HL-60/S4 treated with phorbol 12-myristate 13-acetate at 8.2 ng/mL for 4 days and 3 days (cell line): ENCODE measurements around the gene ERAP2.
"Not testable (repeated sequence)": the region's sequence is repeated elsewhere in the genome, so short reads cannot be mapped to it uniquely, and the experiment has no call there.

Source experiments
- in situ Hi-C: fragments of 300-500 bp; cut with MboI; formaldehyde crosslinking; loops from 2 replicates; pipeline ENCODE4 v1.15.0; 2022; ENCODE audit warnings: low sequenced_read_pairs

The ERAP2 gene, protein sequence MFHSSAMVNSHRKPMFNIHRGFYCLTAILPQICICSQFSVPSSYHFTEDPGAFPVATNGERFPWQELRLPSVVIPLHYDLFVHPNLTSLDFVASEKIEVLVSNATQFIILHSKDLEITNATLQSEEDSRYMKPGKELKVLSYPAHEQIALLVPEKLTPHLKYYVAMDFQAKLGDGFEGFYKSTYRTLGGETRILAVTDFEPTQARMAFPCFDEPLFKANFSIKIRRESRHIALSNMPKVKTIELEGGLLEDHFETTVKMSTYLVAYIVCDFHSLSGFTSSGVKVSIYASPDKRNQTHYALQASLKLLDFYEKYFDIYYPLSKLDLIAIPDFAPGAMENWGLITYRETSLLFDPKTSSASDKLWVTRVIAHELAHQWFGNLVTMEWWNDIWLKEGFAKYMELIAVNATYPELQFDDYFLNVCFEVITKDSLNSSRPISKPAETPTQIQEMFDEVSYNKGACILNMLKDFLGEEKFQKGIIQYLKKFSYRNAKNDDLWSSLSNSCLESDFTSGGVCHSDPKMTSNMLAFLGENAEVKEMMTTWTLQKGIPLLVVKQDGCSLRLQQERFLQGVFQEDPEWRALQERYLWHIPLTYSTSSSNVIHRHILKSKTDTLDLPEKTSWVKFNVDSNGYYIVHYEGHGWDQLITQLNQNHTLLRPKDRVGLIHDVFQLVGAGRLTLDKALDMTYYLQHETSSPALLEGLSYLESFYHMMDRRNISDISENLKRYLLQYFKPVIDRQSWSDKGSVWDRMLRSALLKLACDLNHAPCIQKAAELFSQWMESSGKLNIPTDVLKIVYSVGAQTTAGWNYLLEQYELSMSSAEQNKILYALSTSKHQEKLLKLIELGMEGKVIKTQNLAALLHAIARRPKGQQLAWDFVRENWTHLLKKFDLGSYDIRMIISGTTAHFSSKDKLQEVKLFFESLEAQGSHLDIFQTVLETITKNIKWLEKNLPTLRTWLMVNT

GRCh38 chr5:96876292-96876850, at the start of gene ERAP2:
Gene ERAP2, plus strand, starts transcription at chr5:96876500. Its CDS starts 3,186 bp downstream, at chr5:96879686.
- in situ Hi-C loops: no loop called here

DNA sequence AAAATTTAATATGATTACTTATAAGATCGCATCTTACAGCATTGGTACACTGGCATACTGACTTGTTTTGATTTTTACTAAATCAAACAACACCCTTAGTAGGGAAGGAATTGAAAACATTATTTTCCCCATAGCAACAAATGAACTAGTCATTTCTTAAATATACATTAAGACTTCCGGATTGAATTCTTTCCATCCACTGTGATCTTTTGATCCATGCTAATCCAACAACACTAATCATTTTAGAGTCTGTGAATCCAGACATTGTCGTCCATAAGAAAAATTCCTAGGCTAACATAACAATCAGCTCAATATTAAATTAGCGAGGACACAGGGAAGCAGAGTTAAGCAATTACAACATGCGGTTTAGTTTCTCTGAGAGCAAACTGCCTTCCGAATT, 47.0 kb upstream of the ERAP2 start:
- in situ Hi-C loops: no loop called here

DNA sequence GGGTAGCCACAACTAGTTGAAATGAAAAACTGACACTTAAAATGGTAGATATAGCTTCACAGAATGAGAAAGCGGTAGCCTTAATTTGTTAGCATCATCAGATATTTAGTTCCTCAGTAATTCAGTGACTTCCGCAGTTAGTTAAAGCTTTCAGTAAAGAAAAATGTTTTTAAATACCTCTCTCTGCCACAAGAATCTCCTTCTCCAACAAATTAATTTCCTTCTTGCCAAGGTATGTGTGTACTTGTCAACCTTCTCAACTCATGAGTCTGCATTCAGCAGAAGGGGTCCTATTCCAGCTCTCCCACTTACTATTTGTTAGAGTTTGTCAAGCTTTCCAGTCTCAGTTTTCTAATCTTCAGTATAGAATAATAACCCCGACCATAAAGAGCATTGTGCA, 42.3 kb upstream of the ERAP2 start:
- in situ Hi-C loops: no loop called here

GRCh38 chr5:96835791-96836191, 40.5 kb upstream of the ERAP2 start:
- in situ Hi-C loops: no loop called here

DNA sequence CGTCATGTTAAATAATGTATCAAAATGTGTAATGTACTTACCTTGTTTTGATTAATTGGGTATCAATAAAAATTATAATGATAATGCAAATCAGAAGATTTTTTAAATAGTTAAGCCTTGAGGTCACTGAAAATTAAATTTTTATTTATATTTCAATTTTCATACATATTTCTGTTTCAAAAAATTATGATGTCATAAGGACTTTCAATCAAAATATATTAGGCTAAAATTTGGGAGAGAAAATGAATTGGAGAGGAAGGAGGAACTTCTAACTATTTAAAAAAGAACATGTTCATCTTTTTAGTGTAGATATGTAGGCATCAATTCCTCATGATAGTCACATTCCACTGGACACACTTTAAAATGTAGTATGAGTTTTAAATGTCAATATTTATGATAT, 39.5 kb upstream of the ERAP2 start:
- in situ Hi-C loops: no loop called here

- in situ Hi-C loops: no loop called here
Measured at GRCh38 chr5:96837303-96837702, 39.0 kb upstream of the ERAP2 start.

DNA sequence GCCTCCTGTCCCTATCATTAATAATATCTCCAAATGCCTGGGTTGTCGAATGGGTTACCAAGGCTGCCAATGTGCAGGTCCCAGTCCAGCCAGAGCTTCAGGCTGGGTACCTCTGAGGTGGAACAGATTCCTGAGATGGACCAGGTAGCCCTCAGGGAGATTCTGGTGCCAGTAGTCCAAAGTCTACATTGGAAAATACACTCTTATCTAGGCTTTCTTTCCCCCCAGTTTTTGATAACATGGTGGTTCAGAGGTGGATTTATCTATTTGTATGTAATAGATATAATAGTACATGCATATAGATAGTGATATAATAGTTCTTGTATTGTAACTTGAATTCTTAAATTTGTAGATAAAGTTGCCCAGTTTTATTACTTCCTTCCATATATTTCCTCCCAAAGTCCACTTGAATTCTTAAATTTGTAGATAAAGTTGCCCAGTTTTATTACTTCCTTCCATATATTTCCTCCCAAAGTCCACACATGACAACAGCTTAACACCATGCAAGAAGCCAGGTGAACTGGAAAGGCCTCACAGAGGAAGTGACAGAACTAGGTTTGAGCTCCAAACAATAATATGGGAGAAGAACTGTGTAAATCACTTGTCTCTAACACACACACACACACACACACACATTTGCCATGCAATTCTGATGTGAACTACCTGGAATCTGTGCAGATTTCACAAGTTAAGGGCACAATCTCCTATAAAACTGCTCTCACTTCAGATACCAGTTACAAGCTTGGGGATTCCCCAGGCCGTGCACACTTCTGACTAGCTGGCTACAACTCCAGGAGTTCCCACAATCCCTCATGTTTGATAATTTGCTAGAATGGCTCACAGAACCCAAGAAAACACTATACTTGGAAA, 37.9 kb upstream of the ERAP2 start:
- in situ Hi-C loops: no loop called here

DNA sequence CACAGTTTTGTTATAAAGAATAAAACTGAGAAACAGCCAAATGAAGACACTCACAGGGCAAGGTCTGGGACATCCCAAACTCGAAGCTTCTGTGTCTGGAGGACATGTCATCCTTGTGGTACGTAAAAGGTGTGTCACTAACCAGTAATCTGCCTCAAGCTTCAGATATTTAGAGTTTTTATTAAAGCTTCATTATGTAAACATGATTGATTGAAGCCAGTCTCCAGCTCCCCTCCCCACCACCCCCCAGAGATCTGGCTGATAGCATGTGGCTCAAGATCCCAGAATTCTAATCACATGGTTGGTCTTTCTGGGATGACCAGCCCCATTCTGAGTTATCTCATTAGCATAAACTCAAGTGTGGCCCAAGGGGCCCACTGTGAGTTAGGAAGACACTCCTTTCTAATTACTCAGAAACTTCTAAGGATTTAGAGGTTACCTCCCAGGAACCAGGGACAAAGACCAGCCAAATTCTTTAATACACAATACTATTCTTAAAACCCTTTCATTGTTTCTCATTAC, 37.2 kb upstream of the ERAP2 start:
- in situ Hi-C loops: no loop called here

- in situ Hi-C loops: not testable (repeated sequence)
Measured at GRCh38 chr5:96841931-96842330, 34.4 kb upstream of the ERAP2 start.

- in situ Hi-C loops: no loop called here
Measured at GRCh38 chr5:96843140-96843539, 33.2 kb upstream of the ERAP2 start.

- in situ Hi-C loops: no loop called here
Measured at GRCh38 chr5:96844481-96844990, 31.8 kb upstream of the ERAP2 start.

DNA sequence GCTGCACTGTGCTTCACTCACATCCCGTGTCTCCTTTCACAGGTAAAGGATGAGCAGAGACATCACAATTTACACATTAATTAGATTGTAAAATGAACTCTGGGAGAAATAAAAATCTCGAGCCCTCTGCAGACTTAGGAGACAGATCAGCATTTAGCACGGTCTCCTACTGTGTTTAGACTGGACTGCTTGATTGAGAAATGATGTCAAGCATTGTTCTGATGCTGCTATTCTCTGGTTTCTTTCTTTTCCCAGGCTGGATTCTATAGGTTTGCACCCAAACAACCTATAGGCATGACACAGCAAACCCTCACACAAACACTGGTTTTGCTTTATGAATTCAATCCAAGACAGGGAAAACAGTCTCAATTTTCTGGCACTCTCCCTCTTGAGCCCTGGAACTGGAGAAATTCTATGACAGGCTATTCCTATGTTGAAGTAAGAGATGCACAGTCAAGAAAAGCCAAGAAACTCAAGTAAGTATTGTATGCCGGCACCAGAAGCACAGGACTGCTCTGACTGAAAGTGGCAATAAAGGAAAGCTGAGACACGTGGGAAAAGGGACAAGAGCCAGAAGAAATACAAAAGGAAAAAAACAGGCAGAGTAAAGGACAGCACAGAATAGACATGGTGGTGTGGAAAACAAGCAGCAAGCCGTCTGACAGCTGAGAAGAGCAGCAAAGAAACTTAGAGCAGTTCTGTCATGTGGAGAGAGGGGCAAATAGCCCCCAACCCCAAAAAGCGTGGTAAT, 24.8 kb upstream of the ERAP2 start:
- in situ Hi-C loops: no loop called here

GRCh38 chr5:96852759-96853158, 23.5 kb upstream of the ERAP2 start:
- in situ Hi-C loops: no loop called here

- in situ Hi-C loops: no loop called here
Measured at GRCh38 chr5:96854067-96854466, 22.2 kb upstream of the ERAP2 start.

DNA sequence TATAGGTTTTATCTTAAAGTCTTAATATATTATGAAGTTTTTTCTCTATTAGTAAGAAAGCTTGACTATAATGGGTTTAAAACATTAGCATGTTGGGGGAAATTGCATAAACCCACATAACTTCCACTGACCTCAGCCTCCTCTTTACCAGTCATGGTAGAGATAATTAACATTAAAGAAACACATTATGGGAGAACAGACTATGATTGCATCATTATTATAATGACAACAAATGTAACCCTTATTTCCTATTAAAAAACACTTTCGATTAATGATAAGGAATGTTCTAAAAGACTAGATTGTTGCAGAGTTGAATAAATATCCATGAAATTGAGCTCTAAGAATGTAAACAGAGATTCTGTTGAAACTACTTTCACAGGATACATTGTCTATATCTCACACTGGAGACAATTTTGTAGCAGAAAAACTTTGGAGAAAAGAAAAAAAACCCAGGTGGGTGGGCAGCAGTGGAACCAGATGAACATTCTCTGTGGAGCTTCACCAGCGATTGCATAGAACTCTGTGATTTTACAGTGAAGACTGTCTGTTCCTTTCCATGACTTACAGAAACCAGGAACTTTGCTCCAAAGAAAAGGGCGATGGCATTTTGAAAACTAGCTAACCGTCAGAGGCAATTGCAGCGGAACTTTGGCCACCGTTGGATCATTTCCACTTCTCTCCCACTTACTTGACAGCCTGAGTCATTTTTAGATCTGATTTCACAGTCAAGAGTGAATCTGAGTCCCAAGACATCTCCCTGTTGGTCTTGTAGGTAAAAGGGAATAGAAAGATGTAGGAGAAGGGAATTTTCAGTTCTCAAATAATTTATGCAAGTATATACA, 21.0 kb upstream of the ERAP2 start:
- in situ Hi-C loops: no loop called here

- in situ Hi-C loops: no loop called here
Measured at GRCh38 chr5:96856371-96856770, 19.9 kb upstream of the ERAP2 start.

GRCh38 chr5:96857454-96857853, 18.8 kb upstream of the ERAP2 start:
- in situ Hi-C loops: no loop called here

DNA sequence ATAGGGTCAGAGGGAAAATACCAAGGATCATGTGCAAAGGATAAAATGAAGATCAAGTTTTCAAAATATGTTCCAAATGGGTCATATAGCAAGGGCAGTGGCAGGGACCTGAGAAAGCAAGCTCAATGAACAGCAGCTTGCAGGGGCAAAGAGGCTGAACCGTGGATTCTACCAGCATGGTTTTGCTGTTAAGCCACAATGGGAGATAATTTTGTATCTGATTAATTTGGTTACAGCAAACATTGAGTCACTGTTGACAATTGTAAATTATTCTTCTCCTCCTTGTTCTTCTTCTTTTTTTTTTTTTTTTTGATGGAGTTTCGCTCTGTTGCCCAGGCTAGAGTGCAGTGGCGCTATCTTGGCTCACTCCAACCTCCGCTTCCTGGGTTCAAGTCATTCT, 18.4 kb upstream of the ERAP2 start:
- in situ Hi-C loops: no loop called here

- in situ Hi-C loops: no loop called here
Measured at GRCh38 chr5:96859375-96859774, 16.9 kb upstream of the ERAP2 start.
